PFSK-1 (cell line): Measurements from ENCODE around the gene EFCAB8.

Experiments
- FOXP2 ChIP-seq: optimal IDR thresholded peaks from 2 replicates; pipeline ENCODE3; 2011; ENCODE audit warnings: borderline replicate concordance, control low read depth, inconsistent platforms; ENCODE audit not compliant: insufficient read depth; ENCODE audit errors: extremely low read length, extremely low read depth
- POLR2AphosphoS5 ChIP-seq: IDR thresholded peaks from 2 replicates; pipeline ENCODE4 v1.6.1; 2012; ENCODE audit warnings: low read depth, mild to moderate bottlenecking, control low read depth, low read length, moderate library complexity
- SIN3A ChIP-seq: IDR thresholded peaks from 2 replicates; pipeline ENCODE4 v1.6.1; 2012; ENCODE audit warnings: mild to moderate bottlenecking, low read length, moderate library complexity, borderline replicate concordance; ENCODE audit not compliant: insufficient read depth
- TAF1 ChIP-seq: IDR thresholded peaks from 2 replicates; pipeline ENCODE4 v1.6.1; 2012; ENCODE audit warnings: low read length, control low read depth, borderline replicate concordance; ENCODE audit not compliant: insufficient read depth
- TF ChIP-seq, protein P1 (sequence below), 2 experiments: IDR thresholded peaks; 2 replicates each; pipeline versions ENCODE4 v1.6.1 to v1.8.0; 2011 to 2012; ENCODE audit warnings: low read depth in 2 of 2, low read length in 2 of 2, control low read depth in 1 of 2, inconsistent platforms in 1 of 2, mild to moderate bottlenecking in 1 of 2, moderate library complexity in 1 of 2; ENCODE audit not compliant: insufficient read depth in 1 of 2

Gene EFCAB8

DNA sequence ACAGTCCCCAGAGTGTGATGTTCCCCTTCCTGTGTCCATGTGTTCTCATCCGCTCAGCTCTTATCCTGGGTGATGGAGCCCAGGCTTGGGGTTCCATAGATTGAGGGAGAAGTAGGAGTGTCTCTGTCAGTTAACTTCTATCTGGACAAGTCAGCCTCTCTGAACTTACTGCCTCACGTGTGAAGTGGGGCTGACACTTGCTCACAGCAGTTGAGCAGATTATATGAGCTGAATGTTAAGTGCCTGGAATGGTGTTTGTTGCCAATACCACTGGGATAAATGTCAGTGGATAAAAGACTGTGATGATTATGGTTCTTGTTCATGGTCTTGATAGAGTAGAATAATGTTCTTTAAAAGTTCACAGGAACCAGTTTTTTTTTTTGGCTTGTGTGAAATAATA lies 17.1 kb upstream of the EFCAB8 start:
- TF ChIP-seq POLR2AphosphoS5 (no peak), FOXP2 (no peak), TAF1 (no peak), SIN3A (no peak)
- TF ChIP-seq, protein P1, sequence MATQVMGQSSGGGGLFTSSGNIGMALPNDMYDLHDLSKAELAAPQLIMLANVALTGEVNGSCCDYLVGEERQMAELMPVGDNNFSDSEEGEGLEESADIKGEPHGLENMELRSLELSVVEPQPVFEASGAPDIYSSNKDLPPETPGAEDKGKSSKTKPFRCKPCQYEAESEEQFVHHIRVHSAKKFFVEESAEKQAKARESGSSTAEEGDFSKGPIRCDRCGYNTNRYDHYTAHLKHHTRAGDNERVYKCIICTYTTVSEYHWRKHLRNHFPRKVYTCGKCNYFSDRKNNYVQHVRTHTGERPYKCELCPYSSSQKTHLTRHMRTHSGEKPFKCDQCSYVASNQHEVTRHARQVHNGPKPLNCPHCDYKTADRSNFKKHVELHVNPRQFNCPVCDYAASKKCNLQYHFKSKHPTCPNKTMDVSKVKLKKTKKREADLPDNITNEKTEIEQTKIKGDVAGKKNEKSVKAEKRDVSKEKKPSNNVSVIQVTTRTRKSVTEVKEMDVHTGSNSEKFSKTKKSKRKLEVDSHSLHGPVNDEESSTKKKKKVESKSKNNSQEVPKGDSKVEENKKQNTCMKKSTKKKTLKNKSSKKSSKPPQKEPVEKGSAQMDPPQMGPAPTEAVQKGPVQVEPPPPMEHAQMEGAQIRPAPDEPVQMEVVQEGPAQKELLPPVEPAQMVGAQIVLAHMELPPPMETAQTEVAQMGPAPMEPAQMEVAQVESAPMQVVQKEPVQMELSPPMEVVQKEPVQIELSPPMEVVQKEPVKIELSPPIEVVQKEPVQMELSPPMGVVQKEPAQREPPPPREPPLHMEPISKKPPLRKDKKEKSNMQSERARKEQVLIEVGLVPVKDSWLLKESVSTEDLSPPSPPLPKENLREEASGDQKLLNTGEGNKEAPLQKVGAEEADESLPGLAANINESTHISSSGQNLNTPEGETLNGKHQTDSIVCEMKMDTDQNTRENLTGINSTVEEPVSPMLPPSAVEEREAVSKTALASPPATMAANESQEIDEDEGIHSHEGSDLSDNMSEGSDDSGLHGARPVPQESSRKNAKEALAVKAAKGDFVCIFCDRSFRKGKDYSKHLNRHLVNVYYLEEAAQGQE (IDR thresholded peaks at IDR 0.05; ENCODE audit: insufficient read depth in 1 of 2, low read depth in 2 of 2, low read length in 2 of 2): no peak

DNA sequence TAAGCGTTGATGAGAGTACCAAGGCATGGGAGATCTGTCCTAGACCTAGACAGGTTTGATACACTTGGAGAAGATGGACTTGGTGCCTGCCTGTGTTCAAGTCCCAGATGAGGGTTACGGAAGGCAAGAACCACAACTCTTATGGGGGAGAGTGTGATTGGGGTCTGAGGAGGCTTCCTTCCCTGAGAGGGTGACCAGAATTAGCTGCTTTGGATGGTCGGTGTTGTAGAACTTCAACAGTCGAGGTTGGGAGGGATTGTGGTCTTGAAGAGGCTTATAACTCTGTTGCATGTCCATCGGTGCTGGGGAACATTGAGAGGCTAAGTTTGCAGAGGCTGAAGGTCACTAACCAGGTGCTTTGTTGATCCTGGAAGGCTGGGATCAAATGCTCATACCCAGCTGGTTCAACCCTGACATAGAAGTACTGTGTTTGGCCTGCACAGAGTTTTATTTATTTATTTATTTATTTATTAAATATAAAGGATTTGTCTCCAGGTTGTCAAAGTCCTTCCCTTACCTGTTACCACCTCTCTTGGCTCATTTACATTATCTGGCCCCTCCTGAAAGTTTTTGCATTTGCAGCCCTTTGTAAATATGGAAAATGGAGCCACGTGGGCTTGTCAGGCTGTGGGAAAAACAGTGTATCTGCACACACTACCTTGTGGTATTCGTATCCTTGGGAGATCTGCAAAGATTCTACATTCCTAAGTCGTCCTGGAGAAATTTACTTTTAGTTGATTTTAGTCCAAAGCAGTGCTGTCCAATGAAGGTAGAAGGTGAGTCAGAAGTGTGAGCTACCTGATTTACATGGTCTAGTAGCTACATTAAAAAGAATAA lies 15.8 kb upstream of the EFCAB8 start:
- no peak for TF ChIP-seq TAF1
- TF ChIP-seq SIN3A: no peak

DNA sequence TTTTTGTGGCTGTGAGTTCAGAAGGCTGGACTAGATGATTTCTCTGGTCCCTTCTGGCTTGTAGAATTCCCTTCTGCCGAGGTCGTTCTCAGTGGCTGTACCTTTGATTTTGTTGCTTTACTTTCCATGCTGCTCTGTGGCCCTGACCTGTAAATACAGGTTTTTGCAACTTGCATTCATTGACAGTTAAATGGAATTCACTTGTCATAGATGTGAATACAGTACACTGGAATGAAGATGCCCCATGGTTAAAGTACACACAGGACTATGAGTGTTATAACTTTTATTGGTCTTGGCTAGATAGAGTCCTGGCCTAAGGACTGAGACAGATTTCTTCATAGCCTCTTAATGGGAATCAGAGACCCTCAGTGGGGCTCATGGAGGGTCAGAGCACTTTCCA lies 12.9 kb upstream of the EFCAB8 start:
- TF ChIP-seq FOXP2 (no peak), POLR2AphosphoS5 (no peak)

DNA sequence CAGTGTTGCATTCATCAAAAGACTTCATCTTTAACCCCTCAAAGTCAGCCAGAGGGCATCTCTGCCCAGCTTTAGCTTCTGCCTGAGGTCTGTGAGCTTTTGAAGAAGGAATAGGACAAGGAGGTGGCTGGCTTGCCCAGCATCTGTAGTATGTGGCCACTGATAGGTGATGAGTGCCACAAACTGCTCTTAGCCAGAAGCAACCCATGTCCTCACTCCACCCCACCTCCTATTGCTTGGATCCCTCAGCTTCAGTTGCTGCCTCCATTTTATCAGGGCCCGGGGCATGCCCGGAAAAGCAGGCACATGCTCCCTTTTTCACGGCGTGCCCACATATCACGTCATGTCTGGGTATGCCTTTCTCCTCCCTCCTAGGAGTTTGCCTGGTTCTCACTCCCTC lies 11.9 kb upstream of the EFCAB8 start:
- TF ChIP-seq SIN3A (no peak), POLR2AphosphoS5 (no peak), FOXP2 (no peak), TAF1 (no peak)
- TF ChIP-seq, protein P1 (IDR thresholded peaks at IDR 0.05; ENCODE audit: insufficient read depth in 1 of 2, low read depth in 2 of 2, low read length in 2 of 2): no peak

DNA sequence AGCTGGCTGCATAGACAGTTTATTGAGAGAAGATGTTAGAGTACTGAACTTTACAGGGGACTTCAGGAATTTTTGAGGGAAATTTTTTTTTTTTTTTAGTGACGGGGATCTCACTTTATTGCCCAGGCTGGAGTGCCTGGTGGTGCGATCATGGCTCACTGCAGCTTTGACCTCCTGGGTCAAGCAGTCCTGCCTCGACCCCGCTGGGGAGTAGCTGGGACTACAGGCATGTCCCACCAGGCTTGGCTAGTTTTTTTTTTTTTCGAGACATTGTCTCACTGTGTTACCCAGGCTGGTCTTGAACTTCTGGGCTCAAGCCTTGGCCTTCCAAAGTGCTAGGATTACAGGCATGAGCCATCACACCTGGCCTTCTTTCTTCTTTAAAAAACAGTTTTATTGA lies 10.8 kb upstream of the EFCAB8 start:
- TF ChIP-seq FOXP2 (no peak), POLR2AphosphoS5 (no peak), TAF1 (no peak), SIN3A (no peak)
- TF ChIP-seq, protein P1 (IDR thresholded peaks at IDR 0.05; ENCODE audit: insufficient read depth in 1 of 2, low read depth in 2 of 2, low read length in 2 of 2): no peak

DNA sequence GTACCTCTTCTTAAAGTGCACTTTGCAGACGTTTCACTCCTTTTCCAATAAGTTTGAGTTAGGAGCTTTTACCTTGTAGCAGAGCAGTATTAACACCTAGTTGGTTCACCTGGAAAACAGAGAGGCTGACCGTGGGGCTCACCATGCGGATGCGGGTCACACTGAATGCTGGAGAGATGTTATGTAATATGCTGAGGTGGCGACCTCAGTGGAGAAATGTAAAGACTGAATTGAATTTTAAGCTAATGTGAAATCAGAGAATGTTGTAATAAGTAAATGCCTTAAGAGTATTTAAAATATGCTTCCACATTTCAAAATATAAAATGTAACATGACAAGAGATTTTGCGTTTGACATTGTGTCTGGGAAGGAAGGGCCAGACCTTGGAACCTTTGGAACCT lies 9.9 kb upstream of the EFCAB8 start:
- no peak for TF ChIP-seq TAF1
- TF ChIP-seq POLR2AphosphoS5: no peak
- TF ChIP-seq, protein P1 (IDR thresholded peaks at IDR 0.05; ENCODE audit: insufficient read depth in 1 of 2, low read depth in 2 of 2, low read length in 2 of 2): no peak
- no peak for TF ChIP-seq FOXP2
- no peak for TF ChIP-seq SIN3A
